NT2/D1 (cell line): Measurements from ENCODE around the gene RCSD1.

Source experiments
- YY1 ChIP-seq: IDR thresholded peaks from 2 replicates; pipeline ENCODE4 v1.6.1; 2011; ENCODE audit not compliant: insufficient read length, insufficient read depth
- ZNF274 ChIP-seq: IDR thresholded peaks from 2 replicates; pipeline ENCODE4 v1.6.1; 2011; ENCODE audit warnings: mild to moderate bottlenecking, low read depth, low read length

DNA sequence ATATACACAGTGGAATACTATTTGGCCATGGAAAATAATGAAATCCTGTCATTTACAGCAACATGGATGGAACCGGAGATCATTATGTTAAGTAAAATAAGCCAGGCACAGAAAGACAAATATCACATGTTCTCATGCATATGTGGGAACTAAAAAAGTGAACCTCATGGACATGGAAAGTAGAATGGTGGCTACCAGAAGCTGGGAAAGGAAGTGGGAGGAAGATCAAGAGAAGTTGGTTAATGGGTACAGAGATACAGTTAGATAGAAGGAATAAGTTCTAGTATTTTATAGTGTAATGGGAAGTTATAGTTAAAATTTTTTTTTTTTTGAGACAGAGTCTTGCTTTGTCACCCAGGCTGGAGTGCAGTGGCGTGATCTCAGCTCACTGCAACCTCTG lies 41.7 kb upstream of the RCSD1 start:
- TF ChIP-seq YY1 (no peak), ZNF274 (no peak)
